Stimulated activated CD8-positive, alpha-beta memory T cell treated with anti-CD3 and anti-CD28 coated beads, Interleukin-12 subunit alpha, Interleukin-12 subunit beta, amount 100 ng/mL, for 24 hours (primary cell): Measurements from ENCODE around the gene PATJ.

Experiments used
- DNase-seq: peaks from one replicate; pipeline ENCODE4 v3.0.0-alpha.2; 2020; ENCODE audit errors: extremely low read depth

Gene PATJ

GRCh38 chr1:62052946-62053345, 310.7 kb downstream of the PATJ start:
- DNase-seq: no peak

- no peak for DNase-seq
Observed at GRCh38 chr1:62054188-62054587, 311.9 kb downstream of the PATJ start.

- no peak for DNase-seq
Observed at GRCh38 chr1:62057230-62057629, 314.9 kb downstream of the PATJ start.

- no peak for DNase-seq
Observed at GRCh38 chr1:62057641-62058290, 315.5 kb downstream of the PATJ start.

GRCh38 chr1:62058956-62059355, 316.7 kb downstream of the PATJ start:
- DNase-seq: no peak

GRCh38 chr1:62062087-62062486, 319.8 kb downstream of the PATJ start:
- DNase-seq: no peak

- DNase-seq: no peak
Observed at GRCh38 chr1:62064829-62065407, 322.6 kb downstream of the PATJ start.

- DNase-seq: no peak
Observed at GRCh38 chr1:62066713-62067112, 324.4 kb downstream of the PATJ start.

GRCh38 chr1:62068416-62068843, 326.1 kb downstream of the PATJ start:
- no peak for DNase-seq

GRCh38 chr1:62068978-62069377, 326.7 kb downstream of the PATJ start:
- DNase-seq: no peak

- DNase-seq: no peak
Observed at GRCh38 chr1:62070384-62071011, 328.2 kb downstream of the PATJ start.

GRCh38 chr1:62071695-62072094, 329.4 kb downstream of the PATJ start:
- no peak for DNase-seq

GRCh38 chr1:62076286-62076685, 334.0 kb downstream of the PATJ start:
- DNase-seq: no peak

GRCh38 chr1:62077821-62078220, 335.5 kb downstream of the PATJ start:
- no peak for DNase-seq

GRCh38 chr1:62082456-62083363, 340.4 kb downstream of the PATJ start:
- no peak for DNase-seq

GRCh38 chr1:62084310-62084890, 342.1 kb downstream of the PATJ start:
- no peak for DNase-seq

- no peak for DNase-seq
Observed at GRCh38 chr1:62088439-62088838, 346.2 kb downstream of the PATJ start.

- DNase-seq: no peak
Observed at GRCh38 chr1:62089570-62089969, 347.3 kb downstream of the PATJ start.

- DNase-seq: no peak
Observed at GRCh38 chr1:62090016-62090415, 347.7 kb downstream of the PATJ start.

- DNase-seq: no peak
Observed at GRCh38 chr1:62092110-62092509, 349.8 kb downstream of the PATJ start.

GRCh38 chr1:62093261-62093660, 351.0 kb downstream of the PATJ start:
- no peak for DNase-seq

GRCh38 chr1:62097464-62097863, 355.2 kb downstream of the PATJ start:
- DNase-seq: no peak
